Endothelial cell of hepatic sinusoid (primary cell): ENCODE data around the gene PIGU.

ENCODE experiments used
- in situ Hi-C: cut with HindIII; loops from 2 replicates; pipeline ENCODE4 v1.10.0; 2017; ENCODE audit warnings: low sequenced_read_pairs

The PIGU gene

GRCh38 chr20:34561661-34562060 lies 115.2 kb downstream of the PIGU start:
- in situ Hi-C loops: loop anchor here (10.0 kb wide), 1 partner anchor 133 kb away; no protein-coding TSS in a partner anchor

- in situ Hi-C loops: loop anchor here (10.0 kb wide), 1 partner anchor 134 kb away; no protein-coding TSS in a partner anchor
These were observed 116.3 kb downstream of the PIGU start for GRCh38 chr20:34560614-34561013.

GRCh38 chr20:34560141-34560523 lies 116.8 kb downstream of the PIGU start:
- in situ Hi-C loops: loop anchor here (10.0 kb wide), 1 partner anchor 135 kb away; no protein-coding TSS in a partner anchor

DNA sequence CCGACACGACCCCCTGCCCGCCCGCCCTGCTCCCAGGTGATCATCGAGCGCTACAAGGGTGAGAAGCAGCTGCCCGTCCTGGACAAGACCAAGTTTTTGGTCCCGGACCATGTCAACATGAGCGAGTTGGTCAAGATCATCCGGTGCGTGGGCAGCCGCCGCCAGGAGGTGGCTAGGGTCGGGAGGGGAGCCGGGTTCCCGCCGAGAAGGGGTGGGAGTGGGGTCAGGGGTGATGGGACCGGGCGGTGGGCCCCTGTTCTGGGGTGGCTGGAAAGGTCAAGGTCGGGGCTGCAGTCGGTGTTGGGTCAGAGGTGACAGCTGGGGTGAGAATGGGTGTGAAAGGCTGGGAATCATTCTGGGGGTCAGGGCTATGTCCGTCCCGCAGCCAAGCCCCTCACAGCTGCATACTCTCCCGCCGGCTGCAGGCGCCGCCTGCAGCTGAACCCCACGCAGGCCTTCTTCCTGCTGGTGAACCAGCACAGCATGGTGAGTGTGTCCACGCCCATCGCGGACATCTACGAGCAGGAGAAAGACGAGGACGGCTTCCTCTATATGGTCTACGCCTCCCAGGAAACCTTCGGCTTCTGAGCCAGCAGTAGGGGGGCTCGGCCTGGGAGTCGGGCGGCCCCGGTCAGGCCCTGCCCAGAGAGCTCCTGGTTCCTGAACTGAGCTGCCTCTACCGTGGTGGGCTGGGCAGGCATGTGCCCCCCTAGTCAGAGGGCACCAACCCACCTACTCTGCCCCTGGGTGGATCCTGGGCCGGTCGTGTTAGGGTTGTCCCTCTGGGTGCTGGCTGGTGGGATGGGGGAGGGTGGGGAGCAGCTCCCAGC lies 117.4 kb downstream of the PIGU start:
- in situ Hi-C loops: loop anchor here (10.0 kb wide), 1 partner anchor 135 kb away; no protein-coding TSS in a partner anchor

- in situ Hi-C loops: no loop called here
These were observed 118.3 kb downstream of the PIGU start, which contains the start of gene MAP1LC3A for GRCh38 chr20:34558320-34559218. MAP1LC3A (plus strand) TSS chr20:34558718; CDS start chr20:34558869, 151 bp downstream.

- in situ Hi-C loops: no loop called here
These were observed 119.0 kb downstream of the PIGU start for GRCh38 chr20:34557936-34558319.

GRCh38 chr20:34553366-34553867 lies 123.5 kb downstream of the PIGU start:
- in situ Hi-C loops: no loop called here

DNA sequence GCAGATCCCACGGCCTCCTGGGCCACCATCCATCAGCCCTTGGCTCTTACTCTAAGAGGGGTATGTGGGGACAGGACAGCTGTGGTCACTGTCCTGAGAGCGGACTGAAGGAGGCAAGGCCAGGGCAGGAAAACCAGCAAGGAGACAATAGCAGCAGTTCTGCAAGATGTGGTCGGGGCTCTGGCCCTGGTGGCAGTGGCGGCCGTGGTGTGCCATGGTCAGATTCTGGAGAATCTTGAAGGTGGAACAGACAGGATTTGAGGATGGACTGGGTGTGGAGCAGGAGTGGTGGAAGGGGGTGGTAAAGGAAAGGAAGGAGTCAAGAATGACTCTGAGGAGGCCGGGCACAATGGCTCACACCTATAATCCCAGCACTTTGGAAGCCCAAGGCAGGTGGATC lies 124.3 kb downstream of the PIGU start:
- in situ Hi-C loops: no loop called here

- in situ Hi-C loops: no loop called here
These were observed 127.0 kb downstream of the PIGU start for GRCh38 chr20:34549929-34550305.

GRCh38 chr20:34549291-34549928 lies 127.5 kb downstream of the PIGU start:
- in situ Hi-C loops: no loop called here

DNA sequence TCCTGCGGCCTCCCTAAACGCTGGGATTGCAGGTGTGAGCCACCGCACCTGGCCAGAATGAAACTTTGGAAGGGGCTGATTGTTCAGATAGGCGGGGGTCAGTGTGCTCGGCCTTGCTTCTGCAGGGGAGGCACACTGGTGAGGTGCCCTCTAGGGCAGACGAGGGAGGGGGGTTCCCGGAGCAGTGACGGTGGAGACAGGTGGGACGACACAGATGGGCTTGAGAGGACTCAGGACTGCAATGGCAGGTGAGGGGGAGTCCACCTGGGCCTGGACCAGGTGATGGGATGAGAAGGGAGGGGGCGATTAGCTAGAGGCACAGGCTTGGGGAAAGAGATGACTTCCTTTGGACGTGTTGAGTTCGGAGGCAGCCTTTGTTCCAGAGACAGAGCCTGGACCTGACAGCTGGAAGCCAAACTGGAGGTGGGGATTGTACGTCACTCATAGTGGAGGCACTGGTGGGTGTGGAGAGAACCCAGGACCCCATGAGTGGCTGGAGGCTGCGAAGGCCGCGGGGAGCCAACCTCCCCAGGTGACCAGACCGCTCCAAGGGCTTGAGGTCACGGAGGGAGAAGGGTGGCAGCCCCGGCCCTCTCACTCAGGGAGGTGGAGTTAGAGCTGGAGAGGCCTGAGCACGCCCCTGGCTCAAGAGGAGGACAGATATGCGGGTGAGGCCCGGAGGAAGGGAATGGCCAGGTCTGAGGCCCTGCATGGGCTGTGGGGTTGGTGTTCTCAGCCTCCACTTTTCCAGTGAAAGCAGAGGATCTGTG lies 128.9 kb downstream of the PIGU start:
- in situ Hi-C loops: no loop called here

- in situ Hi-C loops: no loop called here
These were observed 130.1 kb downstream of the PIGU start for GRCh38 chr20:34546751-34547181.

DNA sequence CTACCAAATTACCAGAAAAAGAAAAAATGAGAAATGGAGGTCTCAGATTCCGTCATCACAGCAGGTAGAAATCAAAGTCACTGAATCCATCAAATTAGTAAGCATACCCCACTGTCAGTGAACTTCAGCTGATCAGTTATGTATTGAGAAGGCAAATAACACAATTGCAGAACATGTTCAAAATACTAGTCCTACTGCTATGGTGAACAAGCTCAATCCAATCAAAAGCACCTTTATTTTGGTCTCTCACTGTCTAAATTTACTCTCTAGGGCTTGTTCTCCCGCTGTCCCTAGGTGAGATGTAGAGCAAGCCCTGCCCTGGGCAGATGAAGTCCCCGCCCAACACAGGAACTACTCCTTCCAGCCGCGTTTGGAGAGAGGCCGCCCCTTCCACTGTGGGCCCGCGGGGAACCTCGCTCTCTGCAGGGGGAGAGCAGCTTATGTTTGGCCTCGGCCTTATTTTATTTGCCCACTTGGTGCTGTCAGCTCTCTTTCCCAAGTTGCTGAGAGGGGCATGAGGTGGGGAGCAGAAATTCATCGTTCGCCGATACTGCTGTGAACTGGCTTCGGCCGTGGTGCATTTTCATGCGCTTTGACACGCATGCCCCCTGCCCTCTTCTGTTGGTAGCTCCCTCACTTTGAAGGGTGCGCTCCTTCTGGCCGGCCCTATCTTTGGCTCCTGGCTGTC lies 132.6 kb downstream of the PIGU start:
- in situ Hi-C loops: no loop called here

DNA sequence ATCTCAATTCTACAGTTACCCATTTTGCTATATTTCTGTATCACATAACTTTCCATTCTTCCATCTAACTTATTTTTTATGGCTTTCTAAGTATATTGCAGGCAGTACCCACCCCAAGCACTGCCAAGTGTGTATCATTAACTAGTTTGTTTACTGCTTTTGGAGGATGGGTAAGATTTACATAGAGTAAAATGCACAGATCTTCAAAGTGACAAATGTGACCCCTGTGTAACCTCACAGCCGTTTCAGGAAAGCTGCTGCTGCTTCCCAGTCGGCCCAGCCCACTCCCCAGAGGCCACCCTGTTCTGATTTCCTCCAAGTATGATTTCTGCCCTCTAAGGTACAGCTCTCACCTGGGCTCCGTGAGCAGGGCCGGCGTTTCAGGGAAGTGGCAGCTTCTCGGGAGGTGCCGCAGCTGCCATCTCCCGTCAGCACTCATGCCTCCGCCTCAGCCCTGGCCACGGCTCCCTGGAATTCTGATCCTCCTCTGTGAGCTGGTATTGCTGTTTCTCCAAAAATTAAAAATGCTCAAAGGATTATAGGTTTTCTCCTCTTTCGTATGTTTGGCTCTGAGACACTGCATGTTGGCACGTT lies 133.3 kb downstream of the PIGU start:
- in situ Hi-C loops: no loop called here

- in situ Hi-C loops: no loop called here
These were observed 134.5 kb downstream of the PIGU start for GRCh38 chr20:34542439-34542838.

DNA sequence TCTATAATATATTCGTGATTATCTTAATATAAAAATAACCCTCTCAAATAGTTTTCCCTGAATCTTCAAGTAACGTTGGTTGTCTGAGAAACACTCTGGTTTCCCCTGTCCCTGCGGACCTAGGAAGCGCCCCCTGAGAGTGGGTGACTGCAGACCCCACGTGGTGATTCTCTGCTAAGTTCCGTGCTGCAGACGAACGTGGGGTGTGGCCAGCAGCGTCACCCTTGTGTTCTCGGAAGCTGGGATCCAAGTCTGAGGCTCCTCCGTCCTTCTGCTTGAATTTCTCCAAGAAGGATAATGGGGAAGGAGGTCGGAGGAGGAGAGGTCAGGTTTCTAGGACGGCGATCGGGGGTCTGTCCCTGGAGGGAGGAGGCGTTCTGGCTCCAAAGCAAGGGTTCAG lies 135.0 kb downstream of the PIGU start:
- in situ Hi-C loops: no loop called here

DNA sequence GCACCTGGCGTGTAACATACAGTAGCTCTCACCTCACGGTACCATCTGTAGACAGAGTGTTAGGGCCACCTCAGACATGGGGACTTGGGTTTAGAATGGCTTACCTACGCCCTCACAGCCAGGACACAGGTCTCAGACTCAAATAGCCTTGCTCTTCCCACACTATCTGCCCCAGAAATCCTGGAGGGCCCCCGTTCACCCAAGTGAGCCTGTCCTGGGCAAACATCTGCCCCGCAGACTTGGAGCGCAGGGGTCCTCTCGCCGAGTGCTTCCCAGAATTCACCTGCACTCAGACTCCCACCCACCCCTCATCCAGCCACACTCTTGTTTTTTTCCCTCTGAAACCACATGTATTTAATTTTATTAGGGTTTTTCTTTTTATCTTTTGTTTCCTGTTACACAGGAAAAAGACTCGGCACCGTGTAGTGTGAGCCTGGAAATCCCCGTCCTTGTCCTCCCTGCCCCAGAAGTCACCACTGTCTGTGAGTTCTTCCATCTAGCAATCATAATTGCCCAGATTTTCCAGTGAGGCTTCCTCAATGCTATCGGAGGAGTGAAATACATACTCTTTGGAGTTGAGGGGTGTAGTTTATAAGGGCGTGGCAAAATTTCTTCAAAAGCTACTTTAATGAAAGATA lies 135.5 kb downstream of the PIGU start:
- in situ Hi-C loops: no loop called here

- in situ Hi-C loops: no loop called here
These were observed 136.2 kb downstream of the PIGU start for GRCh38 chr20:34540596-34541263.
